Liver (tissue), 9 donors: ENCODE results near the gene PTGIS. TPM values are rescaled to one million over a fixed set of nuclear protein-coding genes. Genes with fewer than 3 reads are reported as not detected.

Experiments used
- DNase-seq: peaks from one replicate; pipeline ENCODE4 v3.0.0-alpha.2; 2017; ENCODE audit warnings: low spot score
- H3K27ac ChIP-seq, 2 donors: one replicate each; pipeline ENCODE4 v1.7.0; 2013; ENCODE audit warnings: inconsistent platforms in 2 of 2, low read length in 2 of 2, control low read depth in 1 of 2, low read depth in 1 of 2, mild to moderate bottlenecking in 1 of 2
- H3K27me3 ChIP-seq, 4 donors: one replicate each; pipeline versions ENCODE4 v1.6.1 to v1.7.0; 2013; ENCODE audit warnings: low read length in 3 of 4, inconsistent platforms in 1 of 4, mild to moderate bottlenecking in 1 of 4, moderate library complexity in 1 of 4; ENCODE audit not compliant: control insufficient read depth in 4 of 4, insufficient read depth in 4 of 4
- H3K36me3 ChIP-seq, 4 donors: one replicate each; pipeline versions ENCODE4 v1.6.1 to v1.7.0; 2013; ENCODE audit warnings: low read length in 3 of 4, mild to moderate bottlenecking in 3 of 4, low read depth in 1 of 4, moderate library complexity in 1 of 4; ENCODE audit not compliant: control insufficient read depth in 4 of 4, insufficient read depth in 3 of 4
- H3K4me1 ChIP-seq, 4 donors: one replicate each; pipeline versions ENCODE4 v1.6.1 to v1.7.0; 2013; ENCODE audit warnings: low read length in 3 of 4, mild to moderate bottlenecking in 3 of 4, moderate library complexity in 1 of 4; ENCODE audit not compliant: control insufficient read depth in 4 of 4, insufficient read depth in 4 of 4
- H3K4me3 ChIP-seq, 3 donors: one replicate each; pipeline versions ENCODE4 v1.6.1 to v1.7.0; 2013; ENCODE audit warnings: low read length in 3 of 3, control low read depth in 1 of 3, low read depth in 1 of 3, mild to moderate bottlenecking in 1 of 3
- H3K9ac ChIP-seq, 2 donors: one replicate each; pipeline ENCODE4 v1.7.0; 2013; ENCODE audit warnings: low read length in 2 of 2, mild to moderate bottlenecking in 2 of 2, moderate library complexity in 2 of 2, control low read depth in 1 of 2, low read depth in 1 of 2
- H3K9me3 ChIP-seq, 4 donors: one replicate each; pipeline versions ENCODE4 v1.6.1 to v1.7.0; 2013; ENCODE audit warnings: low read length in 3 of 4; ENCODE audit not compliant: control insufficient read depth in 4 of 4
- EGR1 ChIP-seq, 2 donors: IDR thresholded peaks; 2 replicates each; pipeline ENCODE4 v1.6.1; 2016 to 2018; ENCODE audit warnings: antibody characterized with exemption in 2 of 2, low read depth in 2 of 2
- FOXA1 ChIP-seq: IDR thresholded peaks from 2 replicates; pipeline ENCODE4 v1.6.1; 2016; ENCODE audit warnings: antibody characterized with exemption
- FOXA2 ChIP-seq: IDR thresholded peaks from 2 replicates; pipeline ENCODE4 v1.6.1; 2016; ENCODE audit warnings: antibody characterized with exemption
- GABPA ChIP-seq, 2 donors: IDR thresholded peaks in 1 of 2; conservative IDR thresholded peaks in 1 of 2; 2 replicates each; pipeline ENCODE4 v1.6.1; 2016; ENCODE audit warnings: antibody characterized with exemption in 2 of 2, mild to moderate bottlenecking in 1 of 2, moderate library complexity in 1 of 2
- HNF4A ChIP-seq, 2 donors: conservative IDR thresholded peaks; 2 replicates each; pipeline ENCODE4 v1.6.1; 2016; ENCODE audit warnings: antibody characterized with exemption in 2 of 2, mild to moderate bottlenecking in 2 of 2
- HNF4G ChIP-seq: IDR thresholded peaks from 2 replicates; pipeline ENCODE4 v1.6.1; 2016; ENCODE audit warnings: antibody characterized with exemption
- JUND ChIP-seq, 2 donors: IDR thresholded peaks; 2 replicates each; pipeline ENCODE4 v1.6.1; 2016; ENCODE audit warnings: antibody characterized with exemption in 2 of 2
- NR2F2 ChIP-seq: IDR thresholded peaks from 2 replicates; pipeline ENCODE4 v1.6.1; 2016; ENCODE audit warnings: antibody characterized with exemption
- RAD21 ChIP-seq, 2 donors: IDR thresholded peaks; 2 replicates each; pipeline ENCODE4 v1.6.1; 2016; ENCODE audit warnings: antibody characterized with exemption in 2 of 2, mild to moderate bottlenecking in 2 of 2
- RXRA ChIP-seq, 2 donors: IDR thresholded peaks; 2 replicates each; pipeline ENCODE4 v1.6.1; 2017 to 2018; ENCODE audit warnings: antibody characterized with exemption in 2 of 2, mild to moderate bottlenecking in 1 of 2
- SP1 ChIP-seq: IDR thresholded peaks from 2 replicates; pipeline ENCODE4 v1.6.1; 2018; ENCODE audit warnings: antibody characterized with exemption, mild to moderate bottlenecking
- TAF1 ChIP-seq: conservative IDR thresholded peaks from 2 replicates; pipeline ENCODE4 v1.6.1; 2016; ENCODE audit warnings: antibody characterized with exemption, mild to moderate bottlenecking
- YY1 ChIP-seq: IDR thresholded peaks from 2 replicates; pipeline ENCODE4 v1.6.1; 2016; ENCODE audit warnings: antibody characterized with exemption, mild to moderate bottlenecking
- WGBS: extraction: QIAGEN DNeasy Blood & Tissue Kit; methylation state at CpG from one replicate; pipeline ENCODE4 v1.1.7; 2013; 5-methylcytosine and 5-hydroxymethylcytosine counted together
- polyA plus RNA-seq, 2 donors: library from polyadenylated mRNA; stranded (reverse) in 1 of 2; unstranded in 1 of 2; fragments of 200-250 nt in 1 of 2; fragments of >200 nt in 1 of 2; fragmentation: Nextera tagmentation in 1 of 2; extraction: Ambion mirVana in 1 of 2; gene quantifications; one replicate each; pipeline versions ENCODE4 v1.2.1 to v1.2.3, GENCODE V29; 2013 to 2015
- total RNA-seq, 2 donors: library from RNA; depleted of rRNA; stranded (reverse); fragments of >200 nt; gene quantifications; one replicate each; pipeline ENCODE4 v1.2.3, GENCODE V29; 2014
- TF ChIP-seq, protein P1 (sequence below): IDR thresholded peaks from 2 replicates; pipeline ENCODE4 v1.6.1; 2016; ENCODE audit warnings: antibody characterized with exemption
- TF ChIP-seq, protein P2 (sequence below): fragments of 150-350 bp; IDR thresholded peaks from 2 replicates; pipeline ENCODE4 v1.5.1; 2017; ENCODE audit warnings: improper control_type of control experiment, low read depth, low read length; ENCODE audit not compliant: missing input control
- TF ChIP-seq, protein P3 (sequence below): IDR thresholded peaks from 2 replicates; pipeline ENCODE4 v1.6.1; 2016; ENCODE audit warnings: antibody characterized with exemption
- TF ChIP-seq, protein P4 (sequence below): IDR thresholded peaks from 2 replicates; pipeline ENCODE4 v1.6.1; 2016; ENCODE audit warnings: antibody characterized with exemption, mild to moderate bottlenecking
- donor health status: healthy.
- donor health status: healthy.
- donor health status: healthy.
- donor health status: healthy.
- donor health status: healthy.

Gene PTGIS
- total and polyA plus RNA-seq, 4 donors: 2.2 to 6.3 (median 3.8) TPM

DNA sequence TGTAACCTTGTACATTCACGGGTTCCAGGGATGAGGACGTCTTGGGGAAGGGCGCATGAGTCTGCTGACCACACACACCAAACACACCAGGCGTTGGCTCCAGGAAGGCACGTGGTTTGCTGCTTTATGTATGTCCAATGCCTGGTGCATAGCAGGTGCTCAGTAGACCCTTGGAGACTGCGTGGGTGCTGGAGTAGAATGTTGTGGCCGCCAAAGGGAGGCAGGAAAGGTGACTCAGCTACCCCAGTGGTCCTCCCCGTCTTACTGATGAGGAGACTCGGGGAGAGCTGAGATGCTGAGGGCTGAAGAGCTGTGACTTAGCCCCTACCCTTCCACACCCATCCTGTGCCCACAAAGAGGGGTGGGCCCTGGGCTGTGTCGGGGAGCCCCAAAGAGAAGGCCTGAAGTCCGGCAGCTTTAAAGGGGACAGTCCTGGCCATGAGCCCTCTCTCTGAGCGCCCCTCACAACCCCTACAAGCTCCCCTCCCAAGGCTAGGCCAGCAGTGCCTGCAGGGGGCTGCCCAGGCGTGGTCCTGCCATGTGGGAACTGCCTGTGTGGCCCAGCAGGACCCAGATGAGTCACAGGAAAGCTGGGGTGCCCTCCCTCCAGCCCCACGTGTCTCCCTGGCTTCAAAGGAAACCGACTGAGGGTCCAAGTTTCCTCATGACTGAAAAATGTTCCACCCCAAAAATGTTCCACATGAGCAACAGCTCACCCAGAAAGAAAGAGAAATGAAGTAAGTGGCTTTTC, 28.0 kb upstream of the PTGIS start:
- Histone ChIP-seq H3K4me3 (no peak overlapping the region), H3K9me3 (no peaks in the 10 kb centered on the region), H3K4me1 (no peaks in the 10 kb centered on the region), H3K9ac (no peak overlapping the region), H3K36me3 (no peaks in the 10 kb centered on the region), H3K27ac (no peak overlapping the region), H3K27me3 (no peaks in the 10 kb centered on the region)
- no peak for TF ChIP-seq RXRA (IDR thresholded peaks at IDR 0.05)
- WGBS: 85% methylated on average over 15 of the region's 15 CpGs
- DNase-seq: no peak

DNA sequence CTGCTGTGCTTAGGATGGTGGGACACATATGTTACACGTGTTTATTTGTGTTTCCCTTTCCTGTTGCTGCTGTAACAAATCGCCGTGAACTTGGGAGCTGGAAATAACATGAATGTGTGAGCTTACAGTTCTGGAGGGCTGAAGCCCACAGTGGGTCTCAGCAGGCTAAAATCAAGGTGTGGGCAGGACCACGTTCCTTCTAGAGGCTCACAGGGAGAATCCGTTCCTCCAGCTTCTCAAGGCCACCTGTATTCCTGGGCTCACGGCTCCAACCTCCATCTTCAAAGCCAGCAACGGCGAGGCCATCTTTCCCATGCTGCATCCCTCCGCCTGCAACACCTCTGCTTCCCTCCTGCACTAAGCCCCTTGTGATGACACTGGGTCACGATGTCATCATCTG, 27.4 kb upstream of the PTGIS start:
- Histone ChIP-seq H3K27ac (no peak overlapping the region), H3K9me3 (no peaks in the 10 kb centered on the region), H3K27me3 (no peaks in the 10 kb centered on the region), H3K36me3 (no peaks in the 10 kb centered on the region), H3K4me1 (no peaks in the 10 kb centered on the region), H3K4me3 (no peak overlapping the region), H3K9ac (no peak overlapping the region)
- DNase-seq: no peak
- TF ChIP-seq TAF1 (no peak), GABPA (IDR thresholded peaks at IDR 0.05 in 1 of 2, conservative IDR thresholded peaks at IDR 0.05 in 1 of 2) (no peak), JUND (IDR thresholded peaks at IDR 0.05) (no peak), HNF4A (conservative IDR thresholded peaks at IDR 0.05) (no peak)
- TF ChIP-seq, protein P1, sequence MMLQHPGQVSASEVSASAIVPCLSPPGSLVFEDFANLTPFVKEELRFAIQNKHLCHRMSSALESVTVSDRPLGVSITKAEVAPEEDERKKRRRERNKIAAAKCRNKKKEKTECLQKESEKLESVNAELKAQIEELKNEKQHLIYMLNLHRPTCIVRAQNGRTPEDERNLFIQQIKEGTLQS: no peak
- WGBS: 89% methylated on average over 10 of the region's 10 CpGs

DNA sequence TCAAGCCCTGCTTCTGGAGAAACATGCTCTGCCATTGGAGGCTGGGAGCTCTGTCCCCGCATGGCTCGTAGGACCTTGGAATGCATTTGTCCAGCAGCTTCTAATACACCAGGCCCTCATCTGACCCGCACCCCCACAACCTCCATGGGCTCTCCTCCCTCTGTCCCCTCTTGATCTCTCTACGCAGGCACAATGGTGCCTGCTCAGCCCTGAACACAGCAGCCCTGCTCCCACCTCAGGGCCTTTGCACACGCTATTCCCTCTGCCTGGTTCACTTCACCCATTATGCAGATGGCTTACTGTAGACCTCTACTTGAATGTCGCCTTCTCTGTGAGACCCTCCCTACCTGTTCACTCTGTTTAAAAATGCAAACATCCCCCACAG, 27.0 kb upstream of the PTGIS start:
- no peak for DNase-seq
- no peaks in the 10 kb centered on the region for H3K9me3 ChIP-seq
- H3K4me3 ChIP-seq: no peak overlapping the region
- no peak overlapping the region for H3K27ac ChIP-seq
- H3K27me3 ChIP-seq: no peaks in the 10 kb centered on the region
- no peaks in the 10 kb centered on the region for H3K4me1 ChIP-seq
- H3K9ac ChIP-seq: no peak overlapping the region
- no peaks in the 10 kb centered on the region for H3K36me3 ChIP-seq
- TF ChIP-seq HNF4A (conservative IDR thresholded peaks at IDR 0.05) (no peak), YY1 (no peak), RXRA (IDR thresholded peaks at IDR 0.05) (no peak), SP1 (no peak), NR2F2 (no peak), RAD21 (IDR thresholded peaks at IDR 0.05) (no peak), FOXA2 (no peak), JUND (IDR thresholded peaks at IDR 0.05) (no peak), EGR1 (IDR thresholded peaks at IDR 0.05; ENCODE audit: low read depth in 2 of 2) (no peak), FOXA1 (no peak), TAF1 (no peak), HNF4G (no peak)
- TF ChIP-seq, protein P1: no peak
- TF ChIP-seq, protein P2, sequence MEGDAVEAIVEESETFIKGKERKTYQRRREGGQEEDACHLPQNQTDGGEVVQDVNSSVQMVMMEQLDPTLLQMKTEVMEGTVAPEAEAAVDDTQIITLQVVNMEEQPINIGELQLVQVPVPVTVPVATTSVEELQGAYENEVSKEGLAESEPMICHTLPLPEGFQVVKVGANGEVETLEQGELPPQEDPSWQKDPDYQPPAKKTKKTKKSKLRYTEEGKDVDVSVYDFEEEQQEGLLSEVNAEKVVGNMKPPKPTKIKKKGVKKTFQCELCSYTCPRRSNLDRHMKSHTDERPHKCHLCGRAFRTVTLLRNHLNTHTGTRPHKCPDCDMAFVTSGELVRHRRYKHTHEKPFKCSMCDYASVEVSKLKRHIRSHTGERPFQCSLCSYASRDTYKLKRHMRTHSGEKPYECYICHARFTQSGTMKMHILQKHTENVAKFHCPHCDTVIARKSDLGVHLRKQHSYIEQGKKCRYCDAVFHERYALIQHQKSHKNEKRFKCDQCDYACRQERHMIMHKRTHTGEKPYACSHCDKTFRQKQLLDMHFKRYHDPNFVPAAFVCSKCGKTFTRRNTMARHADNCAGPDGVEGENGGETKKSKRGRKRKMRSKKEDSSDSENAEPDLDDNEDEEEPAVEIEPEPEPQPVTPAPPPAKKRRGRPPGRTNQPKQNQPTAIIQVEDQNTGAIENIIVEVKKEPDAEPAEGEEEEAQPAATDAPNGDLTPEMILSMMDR: no peak
- TF ChIP-seq, protein P3, sequence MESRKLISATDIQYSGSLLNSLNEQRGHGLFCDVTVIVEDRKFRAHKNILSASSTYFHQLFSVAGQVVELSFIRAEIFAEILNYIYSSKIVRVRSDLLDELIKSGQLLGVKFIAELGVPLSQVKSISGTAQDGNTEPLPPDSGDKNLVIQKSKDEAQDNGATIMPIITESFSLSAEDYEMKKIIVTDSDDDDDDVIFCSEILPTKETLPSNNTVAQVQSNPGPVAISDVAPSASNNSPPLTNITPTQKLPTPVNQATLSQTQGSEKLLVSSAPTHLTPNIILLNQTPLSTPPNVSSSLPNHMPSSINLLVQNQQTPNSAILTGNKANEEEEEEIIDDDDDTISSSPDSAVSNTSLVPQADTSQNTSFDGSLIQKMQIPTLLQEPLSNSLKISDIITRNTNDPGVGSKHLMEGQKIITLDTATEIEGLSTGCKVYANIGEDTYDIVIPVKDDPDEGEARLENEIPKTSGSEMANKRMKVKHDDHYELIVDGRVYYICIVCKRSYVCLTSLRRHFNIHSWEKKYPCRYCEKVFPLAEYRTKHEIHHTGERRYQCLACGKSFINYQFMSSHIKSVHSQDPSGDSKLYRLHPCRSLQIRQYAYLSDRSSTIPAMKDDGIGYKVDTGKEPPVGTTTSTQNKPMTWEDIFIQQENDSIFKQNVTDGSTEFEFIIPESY: no peak
- TF ChIP-seq, protein P4, sequence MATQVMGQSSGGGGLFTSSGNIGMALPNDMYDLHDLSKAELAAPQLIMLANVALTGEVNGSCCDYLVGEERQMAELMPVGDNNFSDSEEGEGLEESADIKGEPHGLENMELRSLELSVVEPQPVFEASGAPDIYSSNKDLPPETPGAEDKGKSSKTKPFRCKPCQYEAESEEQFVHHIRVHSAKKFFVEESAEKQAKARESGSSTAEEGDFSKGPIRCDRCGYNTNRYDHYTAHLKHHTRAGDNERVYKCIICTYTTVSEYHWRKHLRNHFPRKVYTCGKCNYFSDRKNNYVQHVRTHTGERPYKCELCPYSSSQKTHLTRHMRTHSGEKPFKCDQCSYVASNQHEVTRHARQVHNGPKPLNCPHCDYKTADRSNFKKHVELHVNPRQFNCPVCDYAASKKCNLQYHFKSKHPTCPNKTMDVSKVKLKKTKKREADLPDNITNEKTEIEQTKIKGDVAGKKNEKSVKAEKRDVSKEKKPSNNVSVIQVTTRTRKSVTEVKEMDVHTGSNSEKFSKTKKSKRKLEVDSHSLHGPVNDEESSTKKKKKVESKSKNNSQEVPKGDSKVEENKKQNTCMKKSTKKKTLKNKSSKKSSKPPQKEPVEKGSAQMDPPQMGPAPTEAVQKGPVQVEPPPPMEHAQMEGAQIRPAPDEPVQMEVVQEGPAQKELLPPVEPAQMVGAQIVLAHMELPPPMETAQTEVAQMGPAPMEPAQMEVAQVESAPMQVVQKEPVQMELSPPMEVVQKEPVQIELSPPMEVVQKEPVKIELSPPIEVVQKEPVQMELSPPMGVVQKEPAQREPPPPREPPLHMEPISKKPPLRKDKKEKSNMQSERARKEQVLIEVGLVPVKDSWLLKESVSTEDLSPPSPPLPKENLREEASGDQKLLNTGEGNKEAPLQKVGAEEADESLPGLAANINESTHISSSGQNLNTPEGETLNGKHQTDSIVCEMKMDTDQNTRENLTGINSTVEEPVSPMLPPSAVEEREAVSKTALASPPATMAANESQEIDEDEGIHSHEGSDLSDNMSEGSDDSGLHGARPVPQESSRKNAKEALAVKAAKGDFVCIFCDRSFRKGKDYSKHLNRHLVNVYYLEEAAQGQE: no peak
- WGBS: 79% methylated on average over 6 of the region's 6 CpGs
